Stimulated activated CD8-positive, alpha-beta memory T cell treated with anti-CD3 and anti-CD28 coated beads, Interleukin-15, amount 100 ng/mL, for 48 hours (primary cell): ENCODE data around the gene IRX1.

Source experiments
- DNase-seq, 2 donors: peaks; one replicate each; pipeline ENCODE4 v3.0.0-alpha.2; 2020; ENCODE audit warnings: low read depth in 2 of 2

Gene IRX1

GRCh38 chr5:3650320-3650719, 54.7 kb downstream of the IRX1 start:
- no peak for DNase-seq

GRCh38 chr5:3650868-3651267, 55.2 kb downstream of the IRX1 start:
- DNase-seq = no peak
